ENCODE results near the gene TBPL2.

Gene TBPL2

GRCh38 chr14:55399183-55399582, 41.2 kb downstream of the TBPL2 start:
- TF ChIP-seq RARB (CRISPR knock-in tag; IDR thresholded peaks at IDR 0.05) (no peak), ZNF8 (CRISPR knock-in tag; IDR thresholded peaks at IDR 0.05) (no peak), POU6F1 (CRISPR knock-in tag; IDR thresholded peaks at IDR 0.05; ENCODE audit: borderline replicate concordance, low read depth) (no peak), PATZ1 (CRISPR knock-in tag; IDR thresholded peaks at IDR 0.05; ENCODE audit: borderline replicate concordance) (no peak), SNAI2 (CRISPR knock-in tag; IDR thresholded peaks at IDR 0.05) (no peak), CREB5 (CRISPR knock-in tag; IDR thresholded peaks at IDR 0.05; ENCODE audit: low read depth) (no peak), GLIS3 (CRISPR knock-in tag; IDR thresholded peaks at IDR 0.05) (no peak), ZNF565 (CRISPR knock-in tag; conservative IDR thresholded peaks at IDR 0.05; ENCODE audit: low read depth) (no peak), OSR1 (CRISPR knock-in tag; IDR thresholded peaks at IDR 0.05) (no peak), ARNTL (CRISPR knock-in tag; IDR thresholded peaks at IDR 0.05; ENCODE audit: borderline replicate concordance, low read depth) (no peak), ZFP30 (CRISPR knock-in tag; IDR thresholded peaks at IDR 0.05) (no peak), ZNF70 (CRISPR knock-in tag; IDR thresholded peaks at IDR 0.05) (no peak), ESRRG (CRISPR knock-in tag; IDR thresholded peaks at IDR 0.05) (no peak), CSRNP3 (CRISPR knock-in tag; IDR thresholded peaks at IDR 0.05) (no peak), ZFP3 (CRISPR knock-in tag; IDR thresholded peaks at IDR 0.05) (no peak), TSHZ2 (CRISPR knock-in tag; IDR thresholded peaks at IDR 0.05) (no peak), ISL1 (CRISPR knock-in tag; IDR thresholded peaks at IDR 0.05) (no peak)
- no peak for ATAC-seq

GRCh38 chr14:55398679-55399078, 41.7 kb downstream of the TBPL2 start:
- ATAC-seq = peak; percentile 96
- TF ChIP-seq POU6F1 (CRISPR knock-in tag; IDR thresholded peaks at IDR 0.05; ENCODE audit: borderline replicate concordance, low read depth) = no peak
- TF ChIP-seq SNAI2 (CRISPR knock-in tag; IDR thresholded peaks at IDR 0.05) = no peak
- TF ChIP-seq ESRRG (CRISPR knock-in tag; IDR thresholded peaks at IDR 0.05) = no peak
- no peak for TF ChIP-seq PATZ1 (CRISPR knock-in tag; IDR thresholded peaks at IDR 0.05; ENCODE audit: borderline replicate concordance)

Measured in SK-N-SH treated with all-trans-retinoic acid at 6 μM for 48 hours (cell line).